ENCODE results near the gene OSBP2.
"Not testable (repeated sequence)": the region's sequence is repeated elsewhere in the genome, so short reads cannot be mapped to it uniquely, and the experiment has no call there.

The OSBP2 gene

GRCh38 chr22:30668386-30668710 is 26.3 kb upstream of the OSBP2 start:
- H3K4me1 Mint-ChIP-seq = peaks cover 33% of the 10 kb centered on the region

GRCh38 chr22:30671071-30671470 is 23.6 kb upstream of the OSBP2 start:
- Mint-ChIP-seq H3K27me3 (peaks cover 10% of the 10 kb centered on the region), H3K4me1 (peaks cover 27% of the 10 kb centered on the region), H3K4me3 (no peak overlapping the region), H3K9me3 (no peaks in the 10 kb centered on the region), H3K27ac (no peak overlapping the region)
- ATAC-seq (no peak), DNase-seq (no peak)

More at GRCh38 chr22:30668386-30668710, 26.3 kb upstream of the OSBP2 start:
- ATAC-seq (no peak), DNase-seq (no peak)
- Mint-ChIP-seq H3K9me3 (no peaks in the 10 kb centered on the region), H3K27me3 (peaks cover 10% of the 10 kb centered on the region), H3K27ac (peak overlapping the region in 1 of 2 donors; percentile 62), H3K4me3 (peak overlapping the region; percentile 92 to 99)

- H3K4me3 Mint-ChIP-seq = no peak overlapping the region
- H3K27me3 Mint-ChIP-seq = peaks cover 21% of the 10 kb centered on the region
- ATAC-seq = no peak
Observed at GRCh38 chr22:30673136-30673535, 21.5 kb upstream of the OSBP2 start.

GRCh38 chr22:30674482-30674881 is 20.2 kb upstream of the OSBP2 start:
- no peak overlapping the region for H3K27ac Mint-ChIP-seq

More at GRCh38 chr22:30673136-30673535, 21.5 kb upstream of the OSBP2 start:
- Mint-ChIP-seq H3K4me1 (peaks cover 15% of the 10 kb centered on the region), H3K9me3 (no peaks in the 10 kb centered on the region), H3K27ac (no peak overlapping the region)
- DNase-seq = no peak

GRCh38 chr22:30675436-30675835 is 19.2 kb upstream of the OSBP2 start:
- ATAC-seq (no peak), DNase-seq (no peak)
- H3K4me1 Mint-ChIP-seq = peaks cover 3% of the 10 kb centered on the region
- no peak overlapping the region for H3K27ac Mint-ChIP-seq
- H3K27me3 Mint-ChIP-seq = peaks cover 20% of the 10 kb centered on the region
- no peaks in the 10 kb centered on the region for H3K9me3 Mint-ChIP-seq
- H3K4me3 Mint-ChIP-seq = no peak overlapping the region

More at GRCh38 chr22:30674482-30674881, 20.2 kb upstream of the OSBP2 start:
- Mint-ChIP-seq H3K4me3 (no peak overlapping the region), H3K27me3 (peaks cover 20% of the 10 kb centered on the region), H3K9me3 (no peaks in the 10 kb centered on the region), H3K4me1 (peaks cover 7% of the 10 kb centered on the region)
- no peak for DNase-seq
- ATAC-seq = no peak

DNA sequence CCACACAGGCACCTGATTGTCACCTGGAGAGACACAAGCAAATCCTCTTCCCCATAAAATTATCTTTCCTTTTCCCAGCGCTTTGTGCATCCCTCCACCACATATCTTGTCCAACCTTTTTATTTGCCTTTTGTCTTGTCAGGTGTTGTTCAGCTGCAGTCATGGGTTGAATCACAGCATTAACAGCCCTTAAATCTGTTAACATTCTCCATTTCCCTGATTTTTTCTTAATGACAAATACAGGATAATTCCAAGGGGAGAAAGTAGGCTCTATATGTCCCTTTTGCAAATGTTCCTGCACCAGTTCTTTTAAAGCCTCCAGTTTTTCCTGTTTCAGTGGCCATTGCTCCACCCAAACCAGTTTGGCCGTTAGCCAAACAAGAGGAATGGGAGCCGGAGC is 18.1 kb upstream of the OSBP2 start:
- H3K27me3 Mint-ChIP-seq = peaks cover 20% of the 10 kb centered on the region
- not testable (repeated sequence) for H3K4me3 Mint-ChIP-seq, H3K4me1 Mint-ChIP-seq, ATAC-seq, DNase-seq, H3K9me3 Mint-ChIP-seq, H3K27ac Mint-ChIP-seq

DNA sequence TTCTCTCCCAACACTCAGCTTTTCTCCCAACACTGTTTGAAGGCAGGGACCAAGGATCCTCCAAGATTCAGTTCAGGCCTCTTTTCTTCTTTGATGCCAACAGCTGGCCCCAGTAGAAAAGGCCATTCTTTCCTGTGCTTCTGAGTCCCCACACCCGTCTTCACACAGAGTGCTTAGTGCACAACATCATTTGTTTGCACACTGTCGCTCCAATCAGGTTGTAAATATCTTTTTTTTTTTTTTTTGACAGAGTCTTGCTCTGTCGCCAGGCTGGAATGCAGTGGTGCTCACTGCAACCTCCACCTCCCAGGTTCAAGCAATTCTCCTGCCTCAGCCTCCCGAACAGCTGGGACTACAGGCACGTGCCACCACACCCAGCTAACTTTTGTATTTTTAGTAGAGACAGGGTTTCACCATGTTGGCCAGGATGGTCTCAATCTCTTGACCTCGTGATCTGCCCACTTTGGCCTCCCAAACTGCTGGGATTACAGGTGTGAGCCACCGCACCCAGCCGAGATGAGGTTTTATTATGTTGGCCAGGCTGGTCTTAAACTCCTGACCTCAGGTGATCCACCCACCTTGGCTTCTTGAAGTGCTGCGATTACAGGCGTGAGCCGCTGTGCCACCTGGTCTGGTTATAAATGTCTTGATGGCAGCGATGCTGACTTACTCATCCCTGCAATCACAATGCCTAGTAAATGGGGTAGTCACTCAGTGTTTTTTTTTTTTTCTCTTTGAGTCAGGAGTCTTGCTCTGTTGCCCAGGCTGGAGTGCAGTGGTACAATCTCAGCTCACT is 14.6 kb upstream of the OSBP2 start:
- H3K27me3 Mint-ChIP-seq = peaks cover 20% of the 10 kb centered on the region
- H3K9me3 Mint-ChIP-seq, ATAC-seq, DNase-seq, H3K4me1 Mint-ChIP-seq, H3K4me3 Mint-ChIP-seq, H3K27ac Mint-ChIP-seq: not testable (repeated sequence)

DNA sequence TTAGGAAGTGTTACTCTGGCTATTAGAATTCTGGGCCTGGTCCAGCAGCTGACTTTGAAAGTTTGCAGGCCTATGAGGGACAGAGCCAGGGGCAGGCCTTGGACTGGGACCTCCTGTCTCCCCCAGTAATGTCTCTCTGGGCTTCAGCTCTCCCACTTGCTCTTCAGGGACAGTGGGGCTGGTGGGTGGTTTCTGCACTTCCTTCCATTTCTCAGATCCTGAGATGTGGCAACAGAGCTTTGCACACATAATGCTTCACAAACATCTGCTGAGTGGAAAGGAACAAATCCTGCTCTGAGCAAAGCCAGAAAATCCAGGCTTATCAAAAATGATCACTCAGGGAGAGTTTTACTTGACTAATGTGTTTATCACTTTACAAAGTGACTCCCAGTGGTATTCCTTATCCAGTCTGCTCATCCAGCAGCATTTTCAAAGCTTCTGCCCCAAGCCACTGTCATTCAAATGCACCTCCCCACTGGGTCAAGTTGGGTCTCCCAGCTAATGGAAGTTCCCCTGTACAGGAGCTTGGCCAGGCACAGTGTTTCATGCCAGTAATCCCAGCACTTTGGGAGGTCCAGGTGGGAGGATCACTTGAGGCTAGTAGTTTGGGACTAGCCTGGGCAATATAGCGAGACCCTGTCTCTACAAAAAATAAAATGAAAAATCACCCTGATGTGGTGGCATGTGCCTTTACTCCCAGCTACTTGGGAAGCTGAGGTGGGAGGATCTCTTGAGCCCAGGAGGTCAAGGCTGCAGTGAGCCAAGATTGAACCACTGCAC is 13.5 kb upstream of the OSBP2 start:
- Mint-ChIP-seq H3K9me3 (no peaks in the 10 kb centered on the region), H3K27ac (no peak overlapping the region)
- no peak for ATAC-seq

GRCh38 chr22:30681831-30682230 is 12.8 kb upstream of the OSBP2 start:
- Mint-ChIP-seq H3K27ac (peak overlapping the region in 1 of 2 donors; percentile 15), H3K4me3 (no peak overlapping the region), H3K27me3 (peaks cover 13% of the 10 kb centered on the region), H3K9me3 (no peaks in the 10 kb centered on the region), H3K4me1 (no peaks in the 10 kb centered on the region)
- ATAC-seq (no peak), DNase-seq (no peak)

More for the DNA sequence above, 13.5 kb upstream of the OSBP2 start:
- Mint-ChIP-seq H3K27me3 (peaks cover 19% of the 10 kb centered on the region), H3K4me1 (no peaks in the 10 kb centered on the region), H3K4me3 (no peak overlapping the region)
- DNase-seq = no peak

GRCh38 chr22:30685178-30685577 is 9.5 kb upstream of the OSBP2 start:
- DNase-seq (no peak), ATAC-seq (no peak)
- no peaks in the 10 kb centered on the region for H3K27me3 Mint-ChIP-seq
- no peak overlapping the region for H3K4me3 Mint-ChIP-seq
- H3K4me1 Mint-ChIP-seq = no peaks in the 10 kb centered on the region
- H3K27ac Mint-ChIP-seq = no peak overlapping the region
- H3K9me3 Mint-ChIP-seq = no peaks in the 10 kb centered on the region

DNA sequence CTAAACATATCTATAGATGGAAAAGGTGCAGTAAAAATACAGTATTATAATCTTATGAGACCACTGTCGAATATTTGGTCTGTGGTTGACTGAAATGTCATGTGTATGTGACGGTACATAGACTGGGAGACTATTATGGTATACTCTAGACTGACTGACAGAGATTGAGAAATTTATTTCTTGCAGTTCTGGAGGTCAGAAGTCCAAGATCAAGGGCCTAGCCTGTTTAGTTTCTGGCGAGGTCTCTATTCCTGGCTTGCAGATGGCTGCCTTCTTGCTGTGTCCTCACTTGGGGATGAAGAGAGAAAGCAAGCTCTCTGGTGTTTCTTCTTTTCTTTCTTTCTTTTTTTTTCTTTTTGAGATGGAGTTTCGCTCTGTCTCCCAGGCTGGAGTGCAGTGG is 7.3 kb upstream of the OSBP2 start:
- Mint-ChIP-seq H3K4me1 (no peaks in the 10 kb centered on the region), H3K27me3 (no peaks in the 10 kb centered on the region), H3K27ac (no peak overlapping the region), H3K9me3 (no peaks in the 10 kb centered on the region), H3K4me3 (no peak overlapping the region)
- DNase-seq (no peak), ATAC-seq (no peak)

DNA sequence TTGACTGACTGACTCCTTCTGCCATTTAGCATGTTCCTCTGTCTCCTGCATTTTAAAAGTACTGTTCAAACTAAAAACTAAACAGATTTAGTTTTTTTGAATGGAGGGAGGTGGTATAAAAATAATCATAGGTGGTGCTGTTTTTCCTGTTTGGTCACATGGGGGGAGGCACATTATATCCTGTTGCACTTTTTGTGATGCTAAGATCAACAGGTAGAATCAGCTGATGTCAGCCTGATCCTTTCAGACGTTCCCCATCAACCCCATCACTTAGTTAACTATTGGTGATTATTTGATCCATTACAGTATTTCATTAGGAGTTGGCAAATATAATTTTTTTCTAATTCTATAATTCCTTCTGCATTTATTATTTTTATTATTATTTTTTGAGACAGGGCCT is 5.1 kb upstream of the OSBP2 start:
- no peak for DNase-seq
- Mint-ChIP-seq H3K4me1 (peaks cover 14% of the 10 kb centered on the region), H3K9me3 (no peaks in the 10 kb centered on the region), H3K27ac (no peak overlapping the region), H3K27me3 (peaks cover 11% of the 10 kb centered on the region), H3K4me3 (no peak overlapping the region)
- no peak for ATAC-seq

DNA sequence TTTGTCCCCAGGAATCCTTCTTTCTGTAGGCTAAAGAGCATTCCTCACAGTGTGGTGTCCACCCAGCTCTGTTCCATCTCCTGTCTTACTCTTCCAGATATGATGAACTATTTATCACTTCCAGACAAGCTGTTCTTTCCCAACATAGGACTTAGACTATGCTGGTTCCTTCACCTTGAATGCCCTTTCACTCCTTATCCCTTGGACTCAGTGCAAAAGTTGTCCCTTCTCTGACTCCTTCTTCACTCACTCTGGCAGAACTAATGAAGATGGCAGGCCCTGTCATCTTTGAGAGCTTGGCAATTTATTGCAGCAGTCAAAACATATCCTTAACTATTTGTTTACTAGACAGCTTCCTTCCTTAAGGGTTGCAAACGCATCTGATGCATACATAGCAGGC is 3.5 kb upstream of the OSBP2 start:
- H3K27ac Mint-ChIP-seq = no peak overlapping the region
- no peaks in the 10 kb centered on the region for H3K9me3 Mint-ChIP-seq
- peaks cover 21% of the 10 kb centered on the region for H3K4me1 Mint-ChIP-seq
- no peak overlapping the region for H3K4me3 Mint-ChIP-seq
- H3K27me3 Mint-ChIP-seq = peaks cover 23% of the 10 kb centered on the region
- DNase-seq (no peak), ATAC-seq (no peak)

DNA sequence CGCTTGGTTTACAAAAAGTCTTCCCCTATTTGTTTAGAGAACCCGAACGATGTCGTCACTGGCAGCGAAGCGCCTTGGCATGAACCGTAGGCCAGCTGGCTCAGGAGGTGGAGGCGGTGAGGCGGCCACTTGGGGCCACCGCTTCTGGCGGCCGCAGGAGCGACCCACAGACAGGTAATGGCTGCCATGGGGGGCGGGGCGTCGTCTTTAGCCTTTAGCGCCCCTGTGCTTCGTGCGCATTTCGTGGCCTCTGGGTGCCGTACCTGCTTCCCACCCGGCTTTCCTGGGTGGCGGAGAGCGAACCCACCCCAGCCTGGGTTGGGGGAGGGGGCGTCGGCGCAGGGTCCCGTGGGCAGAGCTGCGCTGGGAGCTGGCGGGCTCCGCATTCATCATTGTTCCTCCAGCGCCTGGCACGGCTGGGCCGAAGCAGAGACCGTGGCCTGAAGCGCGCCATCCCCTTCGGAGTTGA is 469 bp upstream of the OSBP2 start:
- ATAC-seq (peak; percentile 84), DNase-seq (peak; percentile 59 to 70)
- peak overlapping the region; percentile 87 to 92 for H3K4me3 Mint-ChIP-seq

DNA sequence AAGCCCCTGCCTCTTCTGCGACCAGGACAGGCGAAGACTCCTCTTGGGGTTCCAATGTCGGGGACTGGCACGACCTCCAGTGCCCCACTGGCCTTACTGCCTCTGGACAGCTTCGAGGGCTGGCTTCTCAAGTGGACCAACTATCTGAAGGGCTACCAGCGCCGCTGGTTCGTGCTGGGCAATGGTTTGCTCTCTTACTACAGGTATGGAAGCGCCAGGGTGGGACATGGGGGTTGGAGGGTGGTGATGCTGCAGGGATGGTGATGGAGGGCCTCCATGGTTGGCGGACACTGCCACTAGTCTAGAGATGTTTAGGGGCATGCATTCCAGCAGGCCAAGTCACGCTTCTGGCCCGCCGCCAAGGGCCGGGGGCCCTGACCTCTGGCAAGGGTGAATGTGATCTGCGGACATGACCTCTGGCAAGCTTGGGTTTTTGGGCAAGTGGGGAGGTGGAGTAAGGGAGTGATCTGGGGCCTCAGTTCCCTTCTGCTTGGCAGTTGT is 727 bp downstream of the OSBP2 start:
- H3K9me3 Mint-ChIP-seq = no peaks in the 10 kb centered on the region
- no peak overlapping the region for H3K27ac Mint-ChIP-seq

More for the DNA sequence above, 469 bp upstream of the OSBP2 start:
- peaks cover 21% of the 10 kb centered on the region for H3K4me1 Mint-ChIP-seq
- H3K27ac Mint-ChIP-seq = peak overlapping the region; percentile 87 to 95
- peaks cover 24% of the 10 kb centered on the region for H3K27me3 Mint-ChIP-seq
- no peaks in the 10 kb centered on the region for H3K9me3 Mint-ChIP-seq

More for the DNA sequence above, 727 bp downstream of the OSBP2 start:
- peaks cover 24% of the 10 kb centered on the region for H3K27me3 Mint-ChIP-seq
- peak overlapping the region; percentile 41 to 67 for H3K4me3 Mint-ChIP-seq
- peaks cover 21% of the 10 kb centered on the region for H3K4me1 Mint-ChIP-seq
- ATAC-seq (no peak), DNase-seq (no peak)

Data from stimulated activated naive CD8-positive, alpha-beta T cell treated with anti-CD3 and anti-CD28 coated beads, Interleukin-15, amount 100 ng/mL, for 72 hours (primary cell).